HG03135 (cell line): ENCODE data around the gene CHRFAM7A.
"Not testable (repeated sequence)": the region's sequence is repeated elsewhere in the genome, so short reads cannot be mapped to it uniquely, and the experiment has no call there.

ENCODE experiments used
- ATAC-seq: cut with Tn5 transposase; IDR thresholded peaks from one replicate; pipeline ENCODE4 v1.9.1; 2021; ENCODE audit warnings: mild to moderate bottlenecking, moderate library complexity; ENCODE audit not compliant: unreplicated experiment

The CHRFAM7A gene

GRCh38 chr15:30326145-30326544 is 67.2 kb downstream of the CHRFAM7A start:
- ATAC-seq: not testable (repeated sequence)

GRCh38 chr15:30321063-30321462 is 72.3 kb downstream of the CHRFAM7A start:
- not testable (repeated sequence) for ATAC-seq

- ATAC-seq: not testable (repeated sequence)
Observed at GRCh38 chr15:30315704-30316103, 77.6 kb downstream of the CHRFAM7A start.

- not testable (repeated sequence) for ATAC-seq
Observed at GRCh38 chr15:30310575-30310974, 82.8 kb downstream of the CHRFAM7A start.
